ENCODE results near the gene DCPS. TPM values are rescaled to one million over a fixed set of nuclear protein-coding genes. Genes with fewer than 3 reads are reported as not detected.
"Not testable (repeated sequence)": the region's sequence is repeated elsewhere in the genome, so short reads cannot be mapped to it uniquely, and the experiment has no call there.

Gene DCPS
- polyA plus RNA-seq, 3 donors = 13.9 to 17.0 (median 16.0) TPM

GRCh38 chr11:126374562-126375300 is 70.9 kb downstream of the DCPS start:
- DNase-seq (ENCODE audit: low read depth in 3 of 3, low spot score in 2 of 3) = not testable (repeated sequence)

DNA sequence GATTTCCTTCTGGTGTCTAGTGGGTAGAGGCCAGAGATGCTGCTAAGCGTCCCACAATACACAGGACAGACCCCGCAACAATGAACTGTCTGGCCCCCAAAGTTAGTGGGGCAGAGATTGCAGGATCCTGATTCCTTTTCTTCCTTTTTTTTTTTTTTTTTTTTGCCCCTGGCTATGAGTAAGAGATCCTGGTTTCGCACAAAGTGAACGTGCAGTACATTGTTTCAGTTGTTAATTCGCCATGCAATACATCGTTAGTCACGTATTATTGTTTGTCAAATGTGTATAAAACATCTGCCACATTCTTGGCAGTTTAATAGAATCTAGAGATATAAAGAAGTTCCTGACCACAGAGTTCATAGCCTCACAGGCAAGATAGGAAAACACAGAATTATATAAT is 71.9 kb downstream of the DCPS start:
- no peak for DNase-seq (ENCODE audit: low read depth in 3 of 3, low spot score in 2 of 3)

- no peak for DNase-seq (ENCODE audit: low read depth in 3 of 3, low spot score in 2 of 3)
Measured at GRCh38 chr11:126378763-126379162, 74.9 kb downstream of the DCPS start.

- DNase-seq (ENCODE audit: low read depth in 3 of 3, low spot score in 2 of 3) = no peak
Measured at GRCh38 chr11:126380909-126381308, 77.0 kb downstream of the DCPS start.

DNA sequence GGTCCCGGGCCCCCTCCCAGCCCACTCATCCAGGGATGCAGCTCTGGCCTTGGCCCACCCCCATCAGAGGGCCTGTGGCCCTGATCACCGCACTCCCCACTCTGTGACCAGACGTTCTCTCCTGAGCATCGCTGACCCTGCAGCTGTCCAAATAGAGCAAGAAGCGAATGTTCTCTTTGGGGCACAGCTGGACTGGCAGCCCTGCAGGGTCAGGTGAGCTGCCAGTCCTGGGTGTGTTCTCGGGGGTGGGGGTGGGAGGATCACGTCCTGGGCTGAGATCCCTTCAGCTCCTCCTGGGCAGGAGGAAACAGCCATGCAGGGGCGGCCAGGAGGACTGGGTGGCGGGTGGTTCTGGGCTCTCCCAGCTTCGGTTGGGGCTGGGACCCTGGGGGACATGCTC is 78.1 kb downstream of the DCPS start:
- DNase-seq (ENCODE audit: low read depth in 3 of 3, low spot score in 2 of 3) = not testable (repeated sequence)

- not testable (repeated sequence) for DNase-seq (ENCODE audit: low read depth in 3 of 3, low spot score in 2 of 3)
Measured at GRCh38 chr11:126382641-126383040, 78.8 kb downstream of the DCPS start.

- no peak for DNase-seq (ENCODE audit: low read depth in 3 of 3, low spot score in 2 of 3)
Measured at GRCh38 chr11:126383339-126384335, 79.8 kb downstream of the DCPS start.

DNA sequence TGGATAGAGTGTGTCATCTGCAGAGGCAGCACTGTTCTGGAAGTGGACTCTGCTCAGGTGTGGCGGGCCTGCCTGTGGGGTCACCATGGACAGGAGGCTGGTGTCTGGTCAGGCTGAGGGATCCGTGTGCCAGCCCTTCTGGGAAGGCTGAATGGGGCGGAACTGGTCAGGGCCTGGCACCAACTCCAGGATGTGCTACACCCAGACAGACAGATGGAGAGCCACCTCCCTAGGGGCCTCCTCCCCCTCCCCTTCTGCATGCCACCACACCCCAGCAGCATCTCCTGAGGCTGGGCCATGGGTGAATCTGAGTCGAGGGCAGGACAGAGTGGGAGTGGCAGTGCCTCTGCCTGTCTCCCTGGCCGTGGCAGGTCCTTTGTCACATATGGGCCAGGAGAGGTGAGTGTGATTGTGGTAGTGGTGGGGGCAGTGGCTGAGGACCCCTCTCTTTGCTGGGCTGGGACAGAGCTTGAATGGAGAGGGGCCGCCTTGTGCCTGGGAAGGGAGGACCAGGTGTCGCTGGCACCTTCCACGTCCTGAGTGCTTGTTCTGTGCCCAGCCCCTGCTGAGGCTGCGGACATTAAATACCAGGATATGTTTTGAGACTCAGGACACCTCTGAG is 80.7 kb downstream of the DCPS start:
- no peak for DNase-seq (ENCODE audit: low read depth in 3 of 3, low spot score in 2 of 3)

- DNase-seq (ENCODE audit: low read depth in 3 of 3, low spot score in 2 of 3) = no peak
Measured at GRCh38 chr11:126385991-126386728, 82.3 kb downstream of the DCPS start.

- DNase-seq (ENCODE audit: low read depth in 3 of 3, low spot score in 2 of 3) = not testable (repeated sequence)
Measured at GRCh38 chr11:126386729-126387071, 82.8 kb downstream of the DCPS start.

DNA sequence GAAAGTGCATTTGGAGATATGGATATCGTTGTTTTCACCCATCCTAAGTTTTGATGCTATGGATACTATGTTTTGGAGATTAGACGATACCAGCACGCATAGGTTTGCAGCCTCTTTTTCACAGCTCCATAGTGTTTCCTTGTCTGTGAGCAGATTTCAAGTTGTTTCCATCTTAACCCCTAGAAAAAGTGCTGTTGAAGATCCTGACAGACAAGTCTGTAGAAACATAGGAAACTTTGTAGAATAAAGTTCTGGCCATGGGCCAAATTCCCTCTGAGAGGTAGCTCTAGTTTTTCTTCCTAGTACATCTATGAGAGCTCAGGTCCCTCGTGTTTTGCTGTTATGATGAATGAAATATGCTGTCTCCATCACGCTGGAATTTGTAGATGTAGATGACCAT is 84.0 kb downstream of the DCPS start:
- DNase-seq (ENCODE audit: low read depth in 3 of 3, low spot score in 2 of 3) = no peak

DNA sequence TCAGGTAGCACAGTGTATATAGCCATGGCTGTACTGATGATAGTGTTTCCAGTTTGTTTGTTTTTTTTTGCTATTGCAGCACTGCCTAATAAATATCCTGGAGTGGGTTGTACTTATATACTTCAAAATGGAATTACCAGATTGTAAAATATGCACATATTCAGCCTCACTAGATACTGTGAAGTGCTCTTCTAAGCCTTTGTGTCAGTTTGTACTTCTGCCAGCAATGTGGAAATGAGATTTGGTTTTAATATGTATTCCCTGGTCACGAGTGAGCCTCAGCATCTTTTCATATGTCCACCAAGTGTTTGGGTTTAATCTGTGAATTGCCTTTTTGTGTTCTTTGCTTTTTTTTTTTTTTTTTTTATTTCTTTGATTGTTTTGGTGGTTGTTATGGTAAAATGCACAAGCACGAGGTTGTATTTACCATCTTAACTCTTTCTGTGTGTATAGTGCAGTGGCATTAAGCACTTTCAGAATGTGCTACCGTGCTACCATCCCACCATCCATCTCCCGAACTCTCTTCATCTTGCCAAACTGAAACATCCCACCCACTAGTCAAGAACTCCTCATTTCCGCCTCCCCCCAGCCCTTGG is 86.5 kb downstream of the DCPS start:
- no peak for DNase-seq (ENCODE audit: low read depth in 3 of 3, low spot score in 2 of 3)

- no peak for DNase-seq (ENCODE audit: low read depth in 3 of 3, low spot score in 2 of 3)
Measured at GRCh38 chr11:126391286-126391954, 87.6 kb downstream of the DCPS start.

GRCh38 chr11:126391970-126392632 is 88.2 kb downstream of the DCPS start:
- DNase-seq (ENCODE audit: low read depth in 3 of 3, low spot score in 2 of 3) = no peak

DNA sequence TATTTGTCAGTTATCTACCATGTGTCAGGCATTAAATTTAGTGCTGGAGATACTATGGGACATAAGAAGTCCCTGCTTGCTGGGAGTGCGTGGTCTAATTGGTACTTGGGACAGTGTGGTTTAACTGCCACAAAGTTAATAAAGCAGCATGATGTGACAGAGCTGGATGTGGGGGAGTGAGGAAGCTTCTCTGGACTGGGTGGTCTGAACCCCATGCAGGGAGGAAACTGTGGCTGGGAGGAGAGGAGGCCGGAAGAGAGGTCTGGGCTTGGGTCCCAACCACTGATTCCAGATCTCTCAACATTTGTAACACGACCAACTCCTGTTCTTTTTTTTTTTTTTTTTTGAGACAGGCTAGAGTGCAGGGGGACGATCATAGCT is 88.8 kb downstream of the DCPS start:
- DNase-seq (ENCODE audit: low read depth in 3 of 3, low spot score in 2 of 3) = no peak

- no peak for DNase-seq (ENCODE audit: low read depth in 3 of 3, low spot score in 2 of 3)
Measured at GRCh38 chr11:126393143-126393542, 89.3 kb downstream of the DCPS start.

GRCh38 chr11:126394036-126394435 is 90.2 kb downstream of the DCPS start:
- DNase-seq (ENCODE audit: low read depth in 3 of 3, low spot score in 2 of 3) = no peak

DNA sequence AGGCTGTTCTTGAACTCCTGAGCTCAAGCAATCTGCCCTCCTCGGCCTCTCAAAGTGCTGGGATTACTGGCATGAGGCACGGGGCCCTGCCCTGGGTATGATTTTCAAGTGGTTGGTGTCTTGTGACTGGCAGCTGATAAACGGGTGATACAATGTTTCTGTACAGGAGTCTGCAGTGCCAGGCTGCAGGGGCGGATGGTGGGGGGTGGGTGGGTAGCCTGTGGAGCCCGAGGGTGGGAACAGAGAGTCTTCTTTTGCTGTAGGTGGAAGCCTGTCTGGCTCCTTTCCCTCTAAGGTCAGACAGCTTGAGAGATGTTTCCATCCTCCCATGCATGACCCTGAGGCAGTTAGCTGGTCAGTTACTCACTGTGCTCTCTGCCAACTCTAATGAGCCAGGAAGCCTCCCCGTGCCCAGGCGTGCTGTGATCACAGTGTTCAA is 90.8 kb downstream of the DCPS start:
- not testable (repeated sequence) for DNase-seq (ENCODE audit: low read depth in 3 of 3, low spot score in 2 of 3)
